K562 (cell line): ENCODE results near the gene GOLGA2. TPM values are rescaled to one million over a fixed set of nuclear protein-coding genes. Genes with fewer than 3 reads are reported as not detected.

Experiments used
- ATAC-seq: fragments of 200-7000 bp; cut with Tn5 transposase; 3 replicates; pipeline ENCODE4 v1.9.1; 2020; ENCODE audit warnings: moderate library complexity
- BruUV-seq: library from RNA; stranded (reverse); fragments of 400-500 nt; replicated peaks from 2 replicates; lab custom pipeline; 2021; lab: Mats Ljungman, UMichigan
- CTCF ChIA-PET: fragments of 300-600 bp; formaldehyde crosslinking; extraction: SDS; loops from one replicate; lab custom pipeline; 2021; ENCODE audit warnings: low intra/inter-chr PET ratio; lab: Yijun Ruan, JAX
- POLR2A ChIA-PET: fragments of 300-600, 350-650 bp; sonication (Branson Sonifier 250); formaldehyde crosslinking; extraction: SDS; loops from one replicate; lab custom pipeline; 2021; ENCODE audit warnings: antibody characterized with exemption, inconsistent platforms; lab: Yijun Ruan, JAX
- DNase-seq, 4 experiments: peaks; one replicate each; pipeline versions ENCODE4 v3.0.0 to v3.0.0-alpha.2; 2011 to 2018; ENCODE audit warnings: low spot score in 3 of 4, mixed read lengths in 3 of 4; ENCODE audit errors: extremely low read depth in 1 of 4
- FAIRE-seq: peaks from 2 replicates; lab custom pipeline; 2011; peaks lifted over from hg19 to GRCh38; lab: Jason Lieb, UNC
- H2AFZ ChIP-seq: 2 replicates; pipeline ENCODE4 v1.6.0; 2011; ENCODE audit warnings: low read depth, low read length, control low read depth, inconsistent platforms
- H3K27ac ChIP-seq: fragments of 200-600 bp; 3 replicates; pipeline ENCODE4 v1.8.0; 2011; ENCODE audit warnings: low read depth, mild to moderate bottlenecking, control low read depth, inconsistent platforms, low read length, moderate library complexity, mixed read lengths; ENCODE audit errors: extremely low read depth
- H3K27me3 ChIP-seq, 2 experiments: fragments of 300-600 bp in 1 of 2; 2 replicates in 1 of 2; 3 replicates in 1 of 2; pipeline versions ENCODE4 v1.6.0 to v1.8.0; 2011; ENCODE audit warnings: inconsistent platforms in 2 of 2, low read length in 2 of 2, mild to moderate bottlenecking in 1 of 2, mixed read lengths in 1 of 2, moderate library complexity in 1 of 2; ENCODE audit not compliant: control insufficient read depth in 2 of 2, insufficient read depth in 2 of 2
- H3K36me3 ChIP-seq: fragments of 300-600 bp; 3 replicates; pipeline ENCODE4 v1.8.0; 2011; ENCODE audit warnings: mild to moderate bottlenecking, low read length, inconsistent platforms; ENCODE audit not compliant: control insufficient read depth, insufficient read depth
- H3K4me1 ChIP-seq, 2 experiments: fragments of 200-600 bp in 1 of 2; replicated peaks in 1 of 2; 2 replicates in 1 of 2; 3 replicates in 1 of 2; pipeline versions ENCODE4 v1.5.1 to v1.8.0; 2011; ENCODE audit warnings: inconsistent platforms in 2 of 2, low read length in 2 of 2, mild to moderate bottlenecking in 1 of 2, mixed read lengths in 1 of 2, moderate library complexity in 1 of 2; ENCODE audit not compliant: control insufficient read depth in 2 of 2, insufficient read depth in 2 of 2
- H3K4me2 ChIP-seq: 2 replicates; pipeline ENCODE4 v1.6.1; 2011; ENCODE audit warnings: low read length, control low read depth, inconsistent platforms, mixed read lengths; ENCODE audit not compliant: insufficient read depth
- H3K4me3 ChIP-seq: fragments of 200-600 bp; sonication (generic), shearing (Covaris generic); 2 replicates; pipeline ENCODE4 v1.5.1; 2016; ENCODE audit warnings: control low read depth, inconsistent platforms
- H3K79me2 ChIP-seq: fragments of 200-600 bp; 3 replicates; pipeline ENCODE4 v1.8.0; 2011; ENCODE audit warnings: low read length, inconsistent platforms; ENCODE audit not compliant: control insufficient read depth, insufficient read depth
- H3K9ac ChIP-seq, 2 experiments: 2 replicates each; pipeline versions ENCODE4 v1.6.0 to v1.6.1; 2011; ENCODE audit warnings: low read depth in 2 of 2, low read length in 2 of 2, control low read depth in 1 of 2, inconsistent platforms in 1 of 2, mild to moderate bottlenecking in 1 of 2, mixed read lengths in 1 of 2; ENCODE audit not compliant: insufficient read depth in 1 of 2
- H3K9me1 ChIP-seq: one replicate; pipeline ENCODE4 v1.6.0; 2011; ENCODE audit warnings: inconsistent platforms, mild to moderate bottlenecking, low read length, moderate library complexity; ENCODE audit not compliant: control insufficient read depth, insufficient read depth
- H3K9me3 ChIP-seq: replicated peaks from 2 replicates; pipeline ENCODE4 v1.5.1; 2011; ENCODE audit warnings: low read depth, low read length, inconsistent platforms; ENCODE audit not compliant: control insufficient read depth, insufficient read depth
- H4K20me1 ChIP-seq: replicated peaks from 2 replicates; pipeline ENCODE4 v1.6.1; 2011; ENCODE audit warnings: low read length, inconsistent platforms, mixed read lengths; ENCODE audit not compliant: control insufficient read depth, insufficient read depth
- CHD4 ChIP-seq: fragments of 200-600 bp; sonication (generic); IDR thresholded peaks from 3 replicates; pipeline ENCODE4 v1.6.1; 2012; ENCODE audit warnings: low read depth, mild to moderate bottlenecking, mixed read lengths, low read length, inconsistent platforms; ENCODE audit not compliant: insufficient read depth, insufficient replicate concordance, poor library complexity, severe bottlenecking
- HIVEP1 ChIP-seq: fragments of 250-450 bp; sonication (Bioruptor Pico); IDR thresholded peaks from 2 replicates; pipeline ENCODE4 v1.4.0; 2020; ENCODE audit warnings: mild to moderate bottlenecking
- RBFOX2 ChIP-seq: fragments of 200-400 bp; formaldehyde crosslinking; IDR thresholded peaks from 2 replicates; pipeline ENCODE4 v1.6.1; 2017; ENCODE audit warnings: low read depth, mild to moderate bottlenecking, low read length, moderate library complexity
- RBM25 ChIP-seq: fragments of 200-400 bp; formaldehyde crosslinking; IDR thresholded peaks from 2 replicates; pipeline ENCODE4 v1.6.1; 2018; ENCODE audit warnings: low read length, low read depth, moderate library complexity; ENCODE audit not compliant: severe bottlenecking
- RCOR1 ChIP-seq, 2 experiments: IDR thresholded peaks; 2 replicates each; pipeline ENCODE4 v1.6.1; 2012; ENCODE audit warnings: low read depth in 2 of 2, low read length in 2 of 2, borderline replicate concordance in 1 of 2, improper control_type of control experiment in 1 of 2
- WGBS: fragments of 100-300 bp; shearing (Covaris generic); methylation state at CpG from one replicate; pipeline ENCODE4 v1.1.6; 2016; ENCODE audit warnings: low coverage, mixed read lengths; ENCODE audit not compliant: insufficient coverage; ENCODE audit errors: missing lambda C conversion rate; 5-methylcytosine and 5-hydroxymethylcytosine counted together
- in situ Hi-C: fragments of 300-500 bp; cut with MboI; formaldehyde crosslinking; loops from 4 replicates; pipeline ENCODE4 v1.15.0; 2018; ENCODE audit warnings: inconsistent platforms, mixed read lengths
- intact Hi-C: fragments of 100-400 bp; cut with micrococcal nuclease; formaldehyde crosslinking; loops from 2 replicates; pipeline ENCODE4 v1.14.2; 2022
- polyA plus RNA-seq, 8 experiments: library from polyadenylated mRNA; depleted of rRNA in 4 of 8; stranded (reverse) in 5 of 8; unstranded in 3 of 8; fragments of >200 nt; fragmentation: Nextera tagmentation in 2 of 8; fragmentation: Illumina TruSeq in 1 of 8; extraction: Ambion mirVana in 2 of 8; extraction: Trizol in 1 of 8; gene quantifications; 2 replicates each; pipeline versions ENCODE4 v1.2.1 to v1.2.3, GENCODE V29; 2011 to 2014; ENCODE audit warnings: inconsistent platforms in 1 of 8, missing spikeins in 1 of 8
- total RNA-seq, 7 experiments: library from RNA; depleted of rRNA in 6 of 7; stranded (reverse); fragments of >200 nt in 6 of 7; fragmentation: Illumina TruSeq in 2 of 7; extraction: Trizol in 2 of 7; gene quantifications; 2 replicates each; pipeline versions ENCODE4 v1.2.1 to v1.2.3, GENCODE V29; 2011 to 2021; ENCODE audit warnings: low replicate concordance in 1 of 7
- TF ChIP-seq, protein P1 (sequence below): sonication (generic); formaldehyde crosslinking; IDR thresholded peaks from 2 replicates; pipeline ENCODE4 v1.8.0; 2022; ENCODE audit warnings: mild to moderate bottlenecking, missing genetic modification reagents, borderline replicate concordance
- TF ChIP-seq, protein P2 (sequence below): fragments of 450-650 bp; IDR thresholded peaks from 2 replicates; pipeline ENCODE4 v1.6.1; 2016
- TF ChIP-seq, protein P3 (sequence below), 2 experiments: IDR thresholded peaks; 2 replicates each; pipeline ENCODE4 v1.6.1; 2012; ENCODE audit warnings: improper control_type of control experiment in 2 of 2, low read depth in 2 of 2, low read length in 2 of 2, borderline replicate concordance in 1 of 2

GOLGA2 gene
- total and polyA plus RNA-seq, 9 of the 15 experiments (the other 6 are each of a cell fraction or from before 2014, with no cell fraction given): 15.7 to 138 (median 76.0) TPM

DNA sequence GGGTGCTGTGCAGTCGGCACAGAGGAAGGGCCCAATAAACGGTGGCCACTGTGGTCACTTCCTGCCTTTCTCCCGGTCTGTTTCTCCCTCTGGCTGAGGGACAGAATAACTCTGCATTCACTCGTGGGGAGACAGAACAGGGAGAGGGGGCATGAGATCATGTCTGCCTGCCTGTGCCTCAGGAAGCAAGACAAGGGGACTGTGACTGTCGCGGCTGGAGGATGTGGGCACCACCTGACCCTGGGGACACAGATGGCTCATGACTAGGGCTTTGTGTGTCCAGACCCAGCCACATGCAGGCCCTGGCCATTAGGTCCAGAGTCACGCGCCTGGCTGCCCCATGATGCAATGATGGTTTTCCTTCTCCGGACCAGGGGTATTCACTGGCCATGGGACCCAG lies 40.6 kb upstream of the GOLGA2 start:
- POLR2A ChIA-PET: interaction anchor here (0.6 to 4.2 kb wide), 3 partner anchors 10 to 1455 kb away, joined by 3 to 17 read pairs (median 9); no protein-coding TSS in a partner anchor
- H3K79me2 ChIP-seq: peaks cover 6% of the 10 kb centered on the region
- CTCF ChIA-PET: no interaction called here
- no peak for FAIRE-seq
- H3K27me3 ChIP-seq: no peaks in the 10 kb centered on the region
- ATAC-seq: no peak
- no TSS peak for BruUV-seq
- no peak for DNase-seq
- WGBS: 81% methylated on average over 9 of the region's 9 CpGs
- H3K9me3 ChIP-seq: no peaks in the 10 kb centered on the region
- in situ Hi-C loops (no loop called here), intact Hi-C loops (no loop called here)
- no peak overlapping the region for H3K4me3 ChIP-seq
- H3K36me3 ChIP-seq: peaks cover 77% of the 10 kb centered on the region
- H3K9ac ChIP-seq: peak overlapping the region in 1 of 2 experiments; percentile 12; a peak in 1 of 4 replicates
- H2AFZ ChIP-seq: no peak overlapping the region
- TF ChIP-seq, protein P1, sequence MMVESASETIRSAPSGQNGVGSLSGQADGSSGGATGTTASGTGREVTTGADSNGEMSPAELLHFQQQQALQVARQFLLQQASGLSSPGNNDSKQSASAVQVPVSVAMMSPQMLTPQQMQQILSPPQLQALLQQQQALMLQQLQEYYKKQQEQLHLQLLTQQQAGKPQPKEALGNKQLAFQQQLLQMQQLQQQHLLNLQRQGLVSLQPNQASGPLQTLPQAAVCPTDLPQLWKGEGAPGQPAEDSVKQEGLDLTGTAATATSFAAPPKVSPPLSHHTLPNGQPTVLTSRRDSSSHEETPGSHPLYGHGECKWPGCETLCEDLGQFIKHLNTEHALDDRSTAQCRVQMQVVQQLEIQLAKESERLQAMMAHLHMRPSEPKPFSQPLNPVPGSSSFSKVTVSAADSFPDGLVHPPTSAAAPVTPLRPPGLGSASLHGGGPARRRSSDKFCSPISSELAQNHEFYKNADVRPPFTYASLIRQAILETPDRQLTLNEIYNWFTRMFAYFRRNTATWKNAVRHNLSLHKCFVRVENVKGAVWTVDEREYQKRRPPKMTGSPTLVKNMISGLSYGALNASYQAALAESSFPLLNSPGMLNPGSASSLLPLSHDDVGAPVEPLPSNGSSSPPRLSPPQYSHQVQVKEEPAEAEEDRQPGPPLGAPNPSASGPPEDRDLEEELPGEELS (CRISPR knock-in tag): no peak
- peak; percentile 48 for TF ChIP-seq RBFOX2
- H4K20me1 ChIP-seq: 0 out of 2 replicates have a peak, but pooled peaks cover 2% of the 10 kb centered on the region
- no peak overlapping the region; the same call in 2 of the 3 replicates for H3K27ac ChIP-seq
- H3K9me1 ChIP-seq: peaks cover 1% of the 10 kb centered on the region
- no peak overlapping the region for H3K4me2 ChIP-seq
- peaks cover 3 to 6% of the 10 kb centered on the region in 2 experiments for H3K4me1 ChIP-seq

DNA sequence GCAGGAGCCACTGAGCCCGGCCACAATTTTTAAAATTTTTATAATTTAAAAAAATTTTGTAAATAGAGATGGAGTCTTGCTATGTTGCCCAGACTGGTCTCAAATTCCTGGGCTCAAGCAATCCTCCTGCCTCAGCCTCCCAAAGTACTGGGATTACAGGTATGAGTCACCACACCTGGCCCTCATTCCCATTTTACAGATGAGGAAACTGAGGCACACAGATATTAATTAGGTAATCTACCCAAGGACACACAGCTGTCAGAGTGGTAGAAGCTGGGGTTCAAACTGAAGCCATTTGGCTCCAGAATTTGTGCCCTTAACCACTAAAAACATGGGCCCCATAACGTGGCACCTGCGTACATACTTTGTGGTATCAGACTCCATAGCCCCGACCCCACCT lies 38.9 kb upstream of the GOLGA2 start:
- H3K9me1 ChIP-seq: peaks cover 11% of the 10 kb centered on the region
- no peaks in the 10 kb centered on the region for H3K9me3 ChIP-seq
- H3K4me2 ChIP-seq: no peak overlapping the region
- no peak overlapping the region for H2AFZ ChIP-seq
- no peak for ATAC-seq
- in situ Hi-C loops (no loop called here), intact Hi-C loops (no loop called here)
- H3K4me3 ChIP-seq: no peak overlapping the region
- no peak overlapping the region for H3K9ac ChIP-seq
- BruUV-seq: no TSS peak
- peaks cover 4 to 6% of the 10 kb centered on the region in 2 experiments; a peak in 3 of 5 replicates for H3K4me1 ChIP-seq
- CTCF ChIA-PET: no interaction called here
- POLR2A ChIA-PET: interaction anchor here (0.5 to 4.2 kb wide), 8 partner anchors 8 to 381 kb away, joined by 3 to 19 read pairs (median 8); no protein-coding TSS in a partner anchor
- FAIRE-seq: no peak
- DNase-seq: no peak
- no peak overlapping the region for H3K27ac ChIP-seq
- WGBS: 93% methylated on average over 4 of the region's 4 CpGs
- H3K27me3 ChIP-seq: no peaks in the 10 kb centered on the region
- no peaks in the 10 kb centered on the region for H3K79me2 ChIP-seq
- H3K36me3 ChIP-seq: peaks cover 81% of the 10 kb centered on the region
- H4K20me1 ChIP-seq: 0 out of 2 replicates have a peak, but pooled peaks cover 5% of the 10 kb centered on the region
- TF ChIP-seq RCOR1 (IDR thresholded peaks at IDR 0.05; ENCODE audit: borderline replicate concordance in 1 of 2, low read depth in 2 of 2, low read length in 2 of 2): peak in 1 of 2 experiments; percentile 64; a peak in 2 of 4 replicates
- TF ChIP-seq, protein P2, sequence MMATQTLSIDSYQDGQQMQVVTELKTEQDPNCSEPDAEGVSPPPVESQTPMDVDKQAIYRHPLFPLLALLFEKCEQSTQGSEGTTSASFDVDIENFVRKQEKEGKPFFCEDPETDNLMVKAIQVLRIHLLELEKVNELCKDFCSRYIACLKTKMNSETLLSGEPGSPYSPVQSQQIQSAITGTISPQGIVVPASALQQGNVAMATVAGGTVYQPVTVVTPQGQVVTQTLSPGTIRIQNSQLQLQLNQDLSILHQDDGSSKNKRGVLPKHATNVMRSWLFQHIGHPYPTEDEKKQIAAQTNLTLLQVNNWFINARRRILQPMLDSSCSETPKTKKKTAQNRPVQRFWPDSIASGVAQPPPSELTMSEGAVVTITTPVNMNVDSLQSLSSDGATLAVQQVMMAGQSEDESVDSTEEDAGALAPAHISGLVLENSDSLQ: no peak
- peak; percentile 85 for TF ChIP-seq CHD4
- no peak for TF ChIP-seq HIVEP1
- TF ChIP-seq, protein P3, sequence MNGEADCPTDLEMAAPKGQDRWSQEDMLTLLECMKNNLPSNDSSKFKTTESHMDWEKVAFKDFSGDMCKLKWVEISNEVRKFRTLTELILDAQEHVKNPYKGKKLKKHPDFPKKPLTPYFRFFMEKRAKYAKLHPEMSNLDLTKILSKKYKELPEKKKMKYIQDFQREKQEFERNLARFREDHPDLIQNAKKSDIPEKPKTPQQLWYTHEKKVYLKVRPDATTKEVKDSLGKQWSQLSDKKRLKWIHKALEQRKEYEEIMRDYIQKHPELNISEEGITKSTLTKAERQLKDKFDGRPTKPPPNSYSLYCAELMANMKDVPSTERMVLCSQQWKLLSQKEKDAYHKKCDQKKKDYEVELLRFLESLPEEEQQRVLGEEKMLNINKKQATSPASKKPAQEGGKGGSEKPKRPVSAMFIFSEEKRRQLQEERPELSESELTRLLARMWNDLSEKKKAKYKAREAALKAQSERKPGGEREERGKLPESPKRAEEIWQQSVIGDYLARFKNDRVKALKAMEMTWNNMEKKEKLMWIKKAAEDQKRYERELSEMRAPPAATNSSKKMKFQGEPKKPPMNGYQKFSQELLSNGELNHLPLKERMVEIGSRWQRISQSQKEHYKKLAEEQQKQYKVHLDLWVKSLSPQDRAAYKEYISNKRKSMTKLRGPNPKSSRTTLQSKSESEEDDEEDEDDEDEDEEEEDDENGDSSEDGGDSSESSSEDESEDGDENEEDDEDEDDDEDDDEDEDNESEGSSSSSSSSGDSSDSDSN (IDR thresholded peaks at IDR 0.05; ENCODE audit: borderline replicate concordance in 1 of 2, low read depth in 2 of 2, low read length in 2 of 2): no peak
- peak; percentile 57 for TF ChIP-seq RBM25
